HCT116 (cell line): ENCODE results near the gene NECAP2. TPM values are rescaled to one million over a fixed set of nuclear protein-coding genes. Genes with fewer than 3 reads are reported as not detected.

ENCODE experiments used
- ATAC-seq: fragments of 200-7000 bp; cut with Tn5 transposase; 2 replicates; pipeline ENCODE4 v1.9.1; 2020; ENCODE audit warnings: mild to moderate bottlenecking, moderate library complexity
- BruUV-seq: library from RNA; stranded (reverse); fragments of 400-500 nt; replicated peaks from 2 replicates; lab custom pipeline; 2021; lab: Mats Ljungman, UMichigan
- CTCF ChIA-PET: fragments of 300-600 bp; sonication (Branson Sonifier 250); formaldehyde crosslinking; loops from one replicate; lab custom pipeline; 2021; ENCODE audit warnings: antibody characterized with exemption; lab: Charles Lee
- POLR2A ChIA-PET: fragments of 300-600, 350-600 bp; sonication (Branson Sonifier 250); formaldehyde crosslinking; loops from one replicate; lab custom pipeline; 2021; ENCODE audit warnings: antibody characterized with exemption; lab: Charles Lee
- RAD21 ChIA-PET, 2 experiments: fragments of 300-600 bp; sonication (Branson Sonifier 250); formaldehyde crosslinking; loops; one replicate each; lab custom pipeline; 2023; ENCODE audit warnings: low total read pairs in 2 of 2; ENCODE audit not compliant: uncharacterized antibody in 2 of 2, unreplicated experiment in 2 of 2, low non-redundant PET in 1 of 2; lab: Charles Lee
- DNase-seq: peaks from one replicate; pipeline ENCODE4 v3.0.0-alpha.2; 2010; ENCODE audit warnings: low read depth, low spot score
- H2AFZ ChIP-seq: fragments of 200-600 bp; shearing (Covaris generic), sonication (generic); 2 replicates; pipeline ENCODE4 v1.6.1; 2017; ENCODE audit warnings: low read depth, mixed run types, mixed read lengths, antibody characterized with exemption, low read length; ENCODE audit not compliant: poor library complexity, severe bottlenecking
- H3K27ac ChIP-seq: 2 replicates; pipeline ENCODE4 v1.5.1; 2012; ENCODE audit warnings: low read depth, low read length
- H3K27me3 ChIP-seq: fragments of 200-600 bp; sonication (generic); 2 replicates; pipeline ENCODE4 v1.6.1; 2016; ENCODE audit warnings: mixed run types, low read length, mixed read lengths; ENCODE audit not compliant: insufficient read depth
- H3K36me3 ChIP-seq, 2 experiments: fragments of 200-500 bp in 1 of 2; fragments of 200-600 bp in 1 of 2; sonication (Bioruptor generic) in 1 of 2; sonication (generic) in 1 of 2; 2 replicates each; pipeline versions ENCODE4 v1.5.1 to v1.6.1; 2014 to 2016; ENCODE audit warnings: low read length in 2 of 2, inconsistent platforms in 1 of 2, mixed read lengths in 1 of 2, mixed run types in 1 of 2; ENCODE audit not compliant: insufficient read depth in 2 of 2, control insufficient read depth in 1 of 2
- H3K4me1 ChIP-seq, 2 experiments: fragments of 200-600 bp in 1 of 2; sonication (generic) in 1 of 2; 2 replicates each; pipeline versions ENCODE4 v1.5.1 to v1.6.1; 2012 to 2017; ENCODE audit warnings: low read length in 2 of 2, inconsistent platforms in 1 of 2, mild to moderate bottlenecking in 1 of 2, mixed read lengths in 1 of 2, mixed run types in 1 of 2, moderate library complexity in 1 of 2; ENCODE audit not compliant: insufficient read depth in 2 of 2, control insufficient read depth in 1 of 2
- H3K4me2 ChIP-seq: fragments of 200-600 bp; sonication (generic); 2 replicates; pipeline ENCODE4 v1.6.1; 2017; ENCODE audit warnings: mixed run types, low read length, mixed read lengths
- H3K4me3 ChIP-seq, 2 experiments: fragments of 200-600 bp in 1 of 2; sonication (generic) in 1 of 2; replicated peaks in 1 of 2; 2 replicates each; pipeline ENCODE4 v1.5.1; 2011 to 2016; ENCODE audit warnings: low read length in 2 of 2, control low read depth in 1 of 2, low read depth in 1 of 2, mild to moderate bottlenecking in 1 of 2, mixed read lengths in 1 of 2, mixed run types in 1 of 2
- H3K79me2 ChIP-seq: fragments of 200-600 bp; sonication (generic); 2 replicates; pipeline ENCODE4 v1.6.1; 2017; ENCODE audit warnings: mild to moderate bottlenecking, mixed run types, low read length, moderate library complexity, mixed read lengths; ENCODE audit not compliant: insufficient read depth
- H3K9ac ChIP-seq: fragments of 200-600 bp; sonication (generic); 2 replicates; pipeline ENCODE4 v1.6.1; 2016; ENCODE audit warnings: low read length, mixed read lengths
- H3K9me2 ChIP-seq: fragments of 200-600 bp; sonication (generic), shearing (Covaris generic); 2 replicates; pipeline ENCODE4 v1.6.1; 2017; ENCODE audit warnings: mixed run types, mild to moderate bottlenecking, moderate library complexity; ENCODE audit not compliant: insufficient read depth
- H3K9me3 ChIP-seq, 2 experiments: fragments of 200-500 bp in 1 of 2; fragments of 200-600 bp in 1 of 2; sonication (Bioruptor generic) in 1 of 2; sonication (generic) in 1 of 2; 2 replicates each; pipeline ENCODE4 v1.6.1; 2014 to 2017; ENCODE audit warnings: low read length in 2 of 2, mixed read lengths in 2 of 2, inconsistent platforms in 1 of 2, low read depth in 1 of 2, mild to moderate bottlenecking in 1 of 2, mixed run types in 1 of 2, moderate library complexity in 1 of 2; ENCODE audit not compliant: control insufficient read depth in 1 of 2, insufficient read depth in 1 of 2
- H4K20me1 ChIP-seq: fragments of 200-600 bp; sonication (generic), shearing (Covaris generic); 2 replicates; pipeline ENCODE4 v1.6.1; 2017; ENCODE audit warnings: mixed run types, mild to moderate bottlenecking, moderate library complexity; ENCODE audit not compliant: insufficient read depth
- ATF3 ChIP-seq: IDR thresholded peaks from 2 replicates; pipeline ENCODE4 v1.6.1; 2012
- CBX3 ChIP-seq: IDR thresholded peaks from 2 replicates; pipeline ENCODE4 v1.6.1; 2012; ENCODE audit warnings: low read depth
- CEBPB ChIP-seq: IDR thresholded peaks from 2 replicates; pipeline ENCODE4 v1.6.1; 2012; ENCODE audit warnings: low read depth
- CTCF ChIP-seq, 3 experiments: fragments of 200-600 bp in 1 of 3; sonication (generic) in 1 of 3; IDR thresholded peaks in 2 of 3; conservative IDR thresholded peaks in 1 of 3; 2 replicates each; pipeline ENCODE4 v1.5.1; 2012 to 2017; ENCODE audit warnings: low read depth in 2 of 3, low read length in 2 of 3, antibody characterized with exemption in 1 of 3, borderline replicate concordance in 1 of 3, control low read depth in 1 of 3, mild to moderate bottlenecking in 1 of 3, mixed read lengths in 1 of 3, mixed run types in 1 of 3, moderate library complexity in 1 of 3; ENCODE audit not compliant: insufficient read depth in 1 of 3
- EGR1 ChIP-seq: IDR thresholded peaks from 2 replicates; pipeline ENCODE4 v1.6.1; 2012; ENCODE audit warnings: low read depth
- EZH2 ChIP-seq: fragments of 200-600 bp; sonication (generic); IDR thresholded peaks from 2 replicates; pipeline ENCODE4 v1.6.1; 2017; ENCODE audit warnings: antibody characterized with exemption, mixed run types
- FOSL1 ChIP-seq: IDR thresholded peaks from 2 replicates; pipeline ENCODE4 v1.6.1; 2012; ENCODE audit warnings: low read depth
- JUND ChIP-seq: IDR thresholded peaks from 2 replicates; pipeline ENCODE4 v1.6.1; 2012
- MAX ChIP-seq: IDR thresholded peaks from 2 replicates; pipeline ENCODE4 v1.6.1; 2012
- POLR2A ChIP-seq: IDR thresholded peaks from 2 replicates; pipeline ENCODE4 v1.7.0; 2011; ENCODE audit warnings: borderline replicate concordance; ENCODE audit not compliant: insufficient read depth, insufficient read length; ENCODE audit errors: extremely low read depth
- RAD21 ChIP-seq: IDR thresholded peaks from 2 replicates; pipeline ENCODE4 v1.6.1; 2012; ENCODE audit warnings: low read depth, mild to moderate bottlenecking
- REST ChIP-seq: IDR thresholded peaks from 2 replicates; pipeline ENCODE4 v1.6.1; 2012; ENCODE audit warnings: low read depth
- SIN3A ChIP-seq: IDR thresholded peaks from 2 replicates; pipeline ENCODE4 v1.6.1; 2012; ENCODE audit warnings: low read depth
- SP1 ChIP-seq: IDR thresholded peaks from 2 replicates; pipeline ENCODE4 v1.6.1; 2012; ENCODE audit warnings: low read depth
- SRF ChIP-seq: IDR thresholded peaks from 2 replicates; pipeline ENCODE4 v1.6.1; 2012; ENCODE audit warnings: low read depth
- TCF7L2 ChIP-seq: IDR thresholded peaks from 2 replicates; pipeline ENCODE4 v1.7.0; 2011; ENCODE audit warnings: borderline replicate concordance, inconsistent platforms; ENCODE audit not compliant: insufficient read depth, insufficient read length; ENCODE audit errors: extremely low read depth
- ZFX ChIP-seq: fragments of 450-650 bp; IDR thresholded peaks from 2 replicates; pipeline ENCODE4 v1.6.1; 2017
- ZNF274 ChIP-seq: fragments of 200-500 bp; sonication (Bioruptor generic); IDR thresholded peaks from 2 replicates; pipeline ENCODE4 v1.6.1; 2014; ENCODE audit warnings: mild to moderate bottlenecking, low read depth, low read length, inconsistent platforms
- intact Hi-C: fragments of 100-400 bp; cut with micrococcal nuclease; formaldehyde crosslinking; loops from 2 replicates; pipeline ENCODE4 v1.10.0; 2022
- total RNA-seq: library from RNA; stranded (reverse); gene quantifications from one replicate; pipeline ENCODE4 v1.2.1, GENCODE V29; 2021; ENCODE audit not compliant: unreplicated experiment

NECAP2 gene
- total RNA-seq, 1 experiment from 2014 or later = 35.5 TPM

- TF ChIP-seq REST = no peak
- TF ChIP-seq SIN3A = no peak
- TF ChIP-seq, all 23 proteins: peak for 0
Measured at GRCh38 chr1:16449065-16449464, 8.5 kb downstream of the NECAP2 start (continued).

- Histone ChIP-seq H3K36me3 (peaks cover 36 to 42% of the 10 kb centered on the region in 2 experiments), H3K27ac (no peak overlapping the region), H3K9me3 (no peaks in the 10 kb centered on the region)
- TF ChIP-seq TCF7L2 (no peak), ZFX (no peak), JUND (no peak), CBX3 (no peak), ATF3 (no peak), ZNF274 (no peak), CEBPB (no peak), EZH2 (no peak), SP1 (no peak), CTCF (IDR thresholded peaks at IDR 0.05 in 2 of 3, conservative IDR thresholded peaks at IDR 0.05 in 1 of 3; ENCODE audit: borderline replicate concordance in 1 of 3, insufficient read depth in 1 of 3, low read depth in 2 of 3, low read length in 2 of 3) (no peak), POLR2A (no peak), SRF (no peak), EGR1 (no peak), FOSL1 (no peak), MAX (no peak), RAD21 (no peak)
- TF ChIP-seq, all 23 proteins: peak for 0
- Histone ChIP-seq H3K9ac (no peak overlapping the region), H3K4me1 (no peaks in the 10 kb centered on the region), H4K20me1 (no peaks in the 10 kb centered on the region), H3K4me3 (no peak overlapping the region), H2AFZ (no peak overlapping the region), H3K4me2 (no peak overlapping the region), H3K79me2 (0 out of 2 replicates have a peak, but pooled peaks cover 3% of the 10 kb centered on the region), H3K27me3 (no peaks in the 10 kb centered on the region), H3K9me2 (no peaks in the 10 kb centered on the region)
- no TSS peak for BruUV-seq
- RAD21 ChIA-PET = no interaction called here
- no peak for ATAC-seq
- POLR2A ChIA-PET = no interaction called here
- intact Hi-C loops = no loop called here
- DNase-seq = no peak
- CTCF ChIA-PET = no interaction called here
Measured at GRCh38 chr1:16449666-16450065, 9.1 kb downstream of the NECAP2 start.
